ENCODE results near the gene MYO1D.
"Not testable (repeated sequence)": the region's sequence is repeated elsewhere in the genome, so short reads cannot be mapped to it uniquely, and the experiment has no call there.

The MYO1D gene

GRCh38 chr17:32876417-32877163 lies at the start of gene MYO1D:
TSS of gene MYO1D (minus strand) at chr17:32877124. CDS start at chr17:32876872, 252 bp downstream.
- DNase-seq (ENCODE audit: low spot score) = no peak

- no peak for DNase-seq (ENCODE audit: low spot score)
These were observed 49.3 kb upstream of the MYO1D start for GRCh38 chr17:32926183-32926582.

GRCh38 chr17:32923905-32924304 lies 47.0 kb upstream of the MYO1D start:
- not testable (repeated sequence) for DNase-seq (ENCODE audit: low spot score)

GRCh38 chr17:32921017-32921416 lies 44.1 kb upstream of the MYO1D start:
- DNase-seq (ENCODE audit: low spot score) = no peak

DNA sequence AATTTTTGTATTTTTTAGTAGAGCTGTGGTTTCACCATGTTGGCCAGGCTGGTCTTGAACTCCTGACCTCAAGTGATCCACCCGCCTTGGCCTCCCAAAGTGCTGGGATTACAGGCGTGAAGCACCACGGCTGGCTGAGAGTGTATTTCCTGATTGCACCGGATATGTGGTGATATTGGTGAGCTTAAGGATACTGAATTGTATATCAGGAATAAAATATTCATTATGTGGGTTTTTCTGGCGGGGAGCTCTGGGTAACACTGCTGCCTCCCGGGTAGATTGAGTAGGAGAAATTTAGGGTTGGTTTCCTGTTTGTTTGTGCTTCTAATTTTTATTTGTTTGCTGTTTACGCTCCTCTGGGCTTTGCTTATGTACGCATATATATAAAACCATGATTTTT lies 43.4 kb upstream of the MYO1D start:
- no peak for DNase-seq (ENCODE audit: low spot score)

GRCh38 chr17:32919876-32920275 lies 43.0 kb upstream of the MYO1D start:
- DNase-seq (ENCODE audit: low spot score) = not testable (repeated sequence)

DNA sequence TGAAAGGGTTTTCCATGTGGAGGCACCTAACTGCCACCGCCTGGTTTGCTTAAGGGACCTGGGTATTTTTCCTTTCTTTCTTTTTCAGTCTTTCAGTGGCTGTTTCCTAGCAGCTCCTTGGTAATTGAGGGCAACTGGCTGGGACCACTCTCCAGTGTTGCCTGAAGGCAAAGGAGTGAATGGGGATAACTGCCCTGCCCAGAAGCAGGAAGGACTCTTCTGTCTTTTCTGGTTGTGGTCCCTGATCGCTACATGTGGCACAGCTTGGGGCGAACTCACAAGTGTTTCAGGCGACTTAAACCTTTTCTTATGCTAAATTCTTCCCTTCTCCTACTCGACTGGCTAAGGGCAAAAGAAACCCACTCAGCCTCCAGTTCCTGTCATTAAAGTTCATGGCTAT lies 40.9 kb upstream of the MYO1D start:
- DNase-seq (ENCODE audit: low spot score) = no peak

DNA sequence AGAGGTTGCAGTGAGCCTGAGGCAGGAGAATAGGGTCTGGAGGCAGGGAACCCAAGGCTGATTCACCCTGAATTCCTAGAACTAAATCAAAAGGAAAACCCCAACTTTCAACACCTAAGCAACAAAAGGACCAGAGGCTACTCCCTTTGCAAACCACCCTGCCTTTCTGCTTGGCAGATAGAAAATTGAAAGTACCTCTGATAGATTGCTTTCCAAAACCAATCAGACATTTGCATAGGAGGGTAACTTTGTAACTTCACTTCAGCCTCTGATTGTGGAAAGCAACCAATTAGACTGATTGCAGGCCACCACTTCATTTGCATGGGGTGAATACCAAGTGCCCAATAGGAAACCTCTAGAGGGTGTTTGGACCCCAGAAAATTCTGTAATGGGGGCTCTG lies 40.2 kb upstream of the MYO1D start:
- no peak for DNase-seq (ENCODE audit: low spot score)

DNA sequence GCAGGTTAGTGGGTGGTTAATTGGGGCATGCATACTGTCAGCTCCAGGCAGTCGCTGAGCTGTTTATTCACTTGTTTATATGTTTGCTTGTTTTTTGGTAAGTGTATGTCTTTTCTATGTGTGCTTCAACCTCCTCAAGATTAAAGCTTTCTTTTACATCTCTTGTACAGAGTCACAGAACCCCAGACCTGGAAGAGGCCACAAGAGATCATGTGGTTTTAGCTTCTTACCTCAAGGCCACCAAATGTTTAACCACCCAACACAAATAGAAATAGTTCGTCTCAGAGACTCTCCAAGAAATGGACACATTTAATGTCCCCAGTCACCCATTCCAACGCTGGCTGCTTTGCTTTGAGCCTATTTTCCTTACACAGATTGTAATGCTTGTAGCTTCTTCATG lies 39.2 kb upstream of the MYO1D start:
- no peak for DNase-seq (ENCODE audit: low spot score)

- DNase-seq (ENCODE audit: low spot score) = no peak
These were observed 38.3 kb upstream of the MYO1D start for GRCh38 chr17:32915245-32915644.

DNA sequence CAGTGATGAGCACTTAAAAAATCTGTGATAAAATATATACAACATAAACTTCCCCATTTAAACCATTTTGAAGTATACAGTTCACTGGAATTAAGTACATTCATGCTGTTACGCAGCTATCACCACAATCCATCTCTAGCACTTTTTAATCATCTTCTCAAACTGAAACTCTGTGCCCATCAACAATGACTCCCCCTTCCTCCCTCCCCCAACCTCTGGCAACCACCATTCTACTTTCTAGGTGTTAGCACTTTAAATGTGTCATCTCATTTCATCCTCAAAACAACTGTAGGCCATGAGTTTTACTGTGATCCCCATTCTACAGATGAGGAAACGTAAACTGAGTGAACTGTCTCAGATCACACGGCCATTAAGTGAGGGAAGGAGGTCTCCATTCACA lies 37.3 kb upstream of the MYO1D start:
- DNase-seq (ENCODE audit: low spot score) = no peak

DNA sequence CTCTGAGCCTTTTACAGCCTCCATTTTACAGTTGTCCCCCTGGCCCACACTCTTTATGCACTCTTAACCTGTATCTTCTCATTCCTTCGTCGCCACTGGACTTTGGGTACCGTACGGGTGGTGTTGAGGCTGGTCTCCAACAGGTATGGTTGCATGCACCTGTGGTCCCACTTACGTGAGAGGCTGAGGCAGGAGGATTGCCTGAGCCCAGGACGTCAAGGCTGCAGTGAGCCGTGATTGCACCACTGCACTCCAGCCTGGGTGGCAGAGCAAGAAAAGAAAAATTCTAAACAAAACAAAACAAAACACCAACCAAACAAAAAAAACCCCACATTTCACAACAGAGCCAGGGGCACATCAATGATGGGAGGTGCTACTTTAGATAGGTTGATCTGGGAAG lies 36.7 kb upstream of the MYO1D start:
- no peak for DNase-seq (ENCODE audit: low spot score)

DNA sequence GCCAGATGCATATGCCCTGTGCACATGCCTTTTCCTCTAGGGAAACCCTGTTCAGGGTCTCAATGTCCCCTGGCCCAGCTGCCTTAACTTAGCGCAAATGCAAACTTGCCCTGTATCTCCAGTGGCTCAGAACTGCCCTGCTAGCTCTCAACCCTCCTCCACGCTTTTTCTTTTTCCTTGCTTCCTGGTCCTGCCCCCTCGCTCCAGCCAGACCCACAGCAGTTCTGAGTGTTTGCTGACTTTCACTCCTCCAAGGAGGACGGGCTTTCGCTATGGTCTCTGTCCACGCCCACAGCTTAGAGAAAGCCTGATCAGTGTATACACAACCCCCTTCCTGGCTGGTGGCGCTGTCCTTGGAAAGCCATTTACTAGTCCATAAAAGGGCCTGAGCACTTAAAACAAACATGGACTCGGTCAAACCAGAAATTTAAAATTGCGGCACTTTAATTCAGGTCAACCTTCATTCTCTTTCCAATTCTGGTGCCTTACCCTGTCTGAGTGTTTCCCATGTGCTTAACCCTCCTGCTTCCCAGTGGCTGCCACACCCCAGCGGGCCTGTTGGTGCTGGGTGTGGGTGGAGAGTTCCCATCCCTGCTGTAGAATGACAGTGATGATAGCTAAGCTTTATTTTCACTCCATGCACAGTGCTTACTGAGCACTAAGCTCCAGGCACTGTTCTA lies 35.4 kb upstream of the MYO1D start:
- DNase-seq (ENCODE audit: low spot score) = no peak

- DNase-seq (ENCODE audit: low spot score) = no peak
These were observed 33.8 kb upstream of the MYO1D start for GRCh38 chr17:32910769-32911168.

DNA sequence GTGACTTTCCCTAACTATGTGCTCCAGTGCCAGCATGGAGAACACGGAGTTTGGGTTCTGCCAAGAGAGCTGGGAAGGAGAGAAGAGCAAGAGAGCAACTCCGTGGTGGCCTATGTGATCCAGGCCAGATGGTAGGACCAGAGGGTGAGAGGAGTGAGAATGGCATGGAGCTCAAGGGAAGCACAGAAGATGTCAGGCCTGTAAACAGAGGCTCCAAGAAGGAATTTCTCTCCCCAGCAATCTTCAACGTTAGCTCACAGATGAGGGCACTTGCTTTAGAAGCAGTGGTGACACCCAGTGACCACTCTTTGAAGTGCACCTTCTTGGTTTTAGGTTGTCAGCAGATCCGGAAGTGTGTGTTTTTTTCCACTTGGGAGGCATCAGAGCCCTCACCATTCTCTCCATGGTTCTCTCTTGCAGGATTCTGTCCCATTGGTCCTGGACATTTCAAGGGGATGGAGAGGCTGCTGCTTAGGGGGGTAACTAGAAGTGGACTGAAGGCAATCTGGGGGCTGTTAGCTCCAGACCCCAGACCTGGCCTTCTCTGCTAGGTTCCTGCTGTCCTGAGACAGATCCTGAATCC lies 33.0 kb upstream of the MYO1D start:
- DNase-seq (ENCODE audit: low spot score) = peak; percentile 94

DNA sequence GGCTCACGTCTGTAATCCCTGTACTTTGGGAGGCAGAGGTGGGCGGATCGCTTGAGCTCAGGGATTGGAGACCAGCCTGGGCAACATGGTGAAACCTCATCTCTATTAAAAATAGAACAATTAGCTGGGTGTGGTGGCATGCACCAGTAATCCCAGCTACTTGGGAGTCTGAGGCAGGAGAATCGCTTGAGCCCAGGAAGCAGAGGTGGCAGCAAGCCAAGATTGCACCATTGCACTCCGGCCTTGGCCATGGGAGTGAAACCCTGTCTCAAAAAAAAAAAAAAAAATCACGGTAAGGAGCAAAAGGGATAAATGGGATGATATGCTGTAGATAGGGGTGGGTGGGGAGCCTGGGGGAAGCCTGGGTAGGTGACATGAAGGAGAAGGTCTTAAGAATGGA lies 30.7 kb upstream of the MYO1D start:
- no peak for DNase-seq (ENCODE audit: low spot score)

DNA sequence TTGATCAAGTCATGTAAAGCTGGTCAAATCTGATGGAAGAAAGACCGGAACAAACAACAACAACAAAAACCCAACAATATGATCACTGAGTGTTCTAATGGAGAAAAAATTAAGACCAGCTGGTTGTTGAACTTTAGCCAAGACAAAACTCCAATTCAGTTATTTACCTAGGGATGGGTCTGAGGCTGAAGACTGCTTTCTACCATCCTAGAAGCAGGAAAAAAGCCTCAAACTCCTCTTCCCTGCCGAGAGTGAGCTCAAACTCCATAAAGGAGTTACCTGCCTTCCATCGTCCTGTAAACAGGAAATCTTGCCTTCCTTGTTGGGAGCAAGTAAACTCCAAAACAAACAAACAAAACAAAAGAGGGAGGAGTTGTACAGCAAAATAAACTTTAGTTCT lies 28.0 kb upstream of the MYO1D start:
- no peak for DNase-seq (ENCODE audit: low spot score)

- DNase-seq (ENCODE audit: low spot score) = no peak
These were observed 27.1 kb upstream of the MYO1D start for GRCh38 chr17:32903774-32904673.

DNA sequence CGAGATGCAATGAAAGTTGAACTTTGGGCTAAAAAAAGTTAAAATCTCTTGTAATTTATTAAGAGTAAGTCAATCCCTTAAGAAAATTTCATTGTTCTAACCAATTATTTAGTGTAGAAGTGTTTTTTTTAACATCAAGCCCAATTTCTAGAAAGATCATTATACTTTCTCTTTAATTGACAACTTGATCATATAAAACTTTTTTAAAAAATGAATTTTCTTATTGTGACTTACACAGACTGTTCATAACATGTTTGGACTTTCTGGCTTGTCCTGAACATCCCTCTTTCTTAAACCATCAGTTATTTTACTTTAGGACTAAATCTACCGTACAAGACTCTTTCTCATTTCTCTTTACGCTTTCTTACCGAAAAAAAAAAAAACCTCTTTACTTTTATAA lies 24.8 kb upstream of the MYO1D start:
- DNase-seq (ENCODE audit: low spot score) = no peak

DNA sequence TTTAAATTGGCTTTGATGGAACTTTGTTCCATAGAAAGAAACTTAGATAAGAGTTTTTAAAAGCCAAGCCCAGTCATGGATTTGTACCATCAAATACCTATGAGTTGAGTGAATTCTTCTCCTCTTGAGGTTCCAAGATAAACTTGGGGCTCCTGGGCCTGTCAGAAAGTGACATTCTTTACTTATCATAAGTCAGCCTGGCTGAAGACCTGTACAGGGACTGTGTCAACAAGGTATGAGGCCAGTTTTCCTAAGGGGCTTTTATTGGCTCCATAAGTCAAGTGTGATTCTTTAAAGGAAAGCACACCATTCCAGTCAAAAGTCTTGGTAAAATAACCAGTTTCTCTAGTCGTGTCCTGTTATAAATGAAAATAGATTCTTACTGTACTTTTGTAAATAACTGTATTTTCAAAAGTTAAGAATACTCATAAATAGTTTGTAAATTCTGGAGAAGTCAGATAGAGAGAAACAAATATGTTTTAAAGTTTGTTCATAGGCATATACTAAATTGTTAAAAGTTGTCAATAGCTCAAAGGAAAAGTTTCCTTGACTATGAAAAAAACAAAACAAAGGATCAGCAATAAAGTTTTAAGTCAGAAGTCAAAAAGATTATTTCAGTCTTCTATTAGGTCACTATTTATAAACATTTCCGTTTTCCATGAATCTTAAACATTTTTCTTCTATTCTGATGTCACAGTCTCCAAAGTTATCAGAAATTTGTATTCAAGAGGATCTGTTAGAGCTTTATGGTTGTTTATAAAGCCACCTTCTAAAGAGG lies 22.5 kb upstream of the MYO1D start:
- no peak for DNase-seq (ENCODE audit: low spot score)

GRCh38 chr17:32896647-32897258 lies 19.8 kb upstream of the MYO1D start:
- no peak for DNase-seq (ENCODE audit: low spot score)
